ENCODE results near the gene ASB8. TPM values are rescaled to one million over a fixed set of nuclear protein-coding genes. Genes with fewer than 3 reads are reported as not detected.
"Not testable (repeated sequence)": the region's sequence is repeated elsewhere in the genome, so short reads cannot be mapped to it uniquely, and the experiment has no call there.

Gene ASB8
- total RNA-seq, 2 experiments from 2014 or later, result 20.9 to 27.2 TPM

DNA sequence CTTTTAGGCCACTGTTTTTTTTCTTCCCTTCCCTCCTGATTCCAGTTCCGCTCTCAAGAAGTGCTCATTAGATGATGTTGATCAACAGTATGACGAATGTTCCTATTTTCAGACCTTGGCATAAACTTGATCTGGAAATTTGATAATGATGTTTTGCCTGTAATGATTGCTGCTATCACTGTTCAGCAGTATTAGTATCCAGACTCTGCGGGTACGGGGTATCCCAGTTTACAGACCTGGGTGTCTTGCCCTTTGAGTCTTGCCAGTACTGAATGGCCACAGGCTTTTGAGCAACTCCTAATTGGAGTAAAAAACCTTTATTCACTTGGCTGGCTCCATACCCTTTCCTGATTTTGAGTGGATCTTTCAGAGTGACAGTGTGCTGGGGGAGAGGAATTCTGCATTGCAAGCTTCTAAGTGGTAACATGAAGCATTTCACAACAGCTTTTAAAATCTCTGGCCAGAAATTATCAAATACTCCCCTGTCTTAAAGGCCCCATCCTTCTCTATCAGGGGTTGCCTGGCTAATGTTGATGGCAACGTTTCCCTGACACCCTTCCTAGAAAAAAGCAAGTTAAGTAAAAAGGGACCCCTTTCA is 5.9 kb upstream of the ASB8 start:
- intact Hi-C loops (cut with micrococcal nuclease), result no loop called here
- Mint-ChIP-seq H3K4me1 (ENCODE audit: low read depth) (peaks cover 8% of the 10 kb centered on the region), H3K9me3 (no peaks in the 10 kb centered on the region), H3K27me3 (peaks cover 5% of the 10 kb centered on the region), H3K4me3 (no peak overlapping the region), H3K27ac (no peak overlapping the region), H3K36me3 (ENCODE audit: low read depth) (no peaks in the 10 kb centered on the region)
- ChIA-PET CTCF (interaction anchor here (1.0 to 3.1 kb wide), 6 partner anchors 11 to 397 kb away, joined by 3 to 14 read pairs (median 8); partner anchors contain the start of gene CCDC184), POLR2A (no interaction called here)
- no peak for ATAC-seq
- no peak for DNase-seq
- TF ChIP-seq, protein P1, sequence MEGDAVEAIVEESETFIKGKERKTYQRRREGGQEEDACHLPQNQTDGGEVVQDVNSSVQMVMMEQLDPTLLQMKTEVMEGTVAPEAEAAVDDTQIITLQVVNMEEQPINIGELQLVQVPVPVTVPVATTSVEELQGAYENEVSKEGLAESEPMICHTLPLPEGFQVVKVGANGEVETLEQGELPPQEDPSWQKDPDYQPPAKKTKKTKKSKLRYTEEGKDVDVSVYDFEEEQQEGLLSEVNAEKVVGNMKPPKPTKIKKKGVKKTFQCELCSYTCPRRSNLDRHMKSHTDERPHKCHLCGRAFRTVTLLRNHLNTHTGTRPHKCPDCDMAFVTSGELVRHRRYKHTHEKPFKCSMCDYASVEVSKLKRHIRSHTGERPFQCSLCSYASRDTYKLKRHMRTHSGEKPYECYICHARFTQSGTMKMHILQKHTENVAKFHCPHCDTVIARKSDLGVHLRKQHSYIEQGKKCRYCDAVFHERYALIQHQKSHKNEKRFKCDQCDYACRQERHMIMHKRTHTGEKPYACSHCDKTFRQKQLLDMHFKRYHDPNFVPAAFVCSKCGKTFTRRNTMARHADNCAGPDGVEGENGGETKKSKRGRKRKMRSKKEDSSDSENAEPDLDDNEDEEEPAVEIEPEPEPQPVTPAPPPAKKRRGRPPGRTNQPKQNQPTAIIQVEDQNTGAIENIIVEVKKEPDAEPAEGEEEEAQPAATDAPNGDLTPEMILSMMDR (IDR thresholded peaks at IDR 0.05), result no peak

DNA sequence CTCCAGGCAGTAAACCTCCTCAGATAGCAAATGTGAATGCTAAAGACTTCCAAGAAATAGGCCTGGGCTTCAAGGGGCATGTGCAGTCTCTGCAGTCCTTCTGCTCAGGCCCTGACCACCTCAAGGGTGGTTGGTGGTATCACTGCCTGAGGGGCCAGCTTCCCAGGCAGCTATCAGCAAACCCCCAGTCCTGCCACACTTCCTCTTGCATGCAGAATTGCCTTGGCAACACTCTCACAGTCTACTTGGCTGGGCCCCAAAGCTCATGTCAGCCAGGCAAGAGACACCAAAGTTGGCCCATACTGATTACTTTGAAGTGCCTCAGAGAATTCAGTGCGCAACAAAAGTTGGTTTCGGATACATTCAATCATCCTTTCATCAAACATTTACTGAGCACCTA is 3.5 kb upstream of the ASB8 start:
- H3K4me1 Mint-ChIP-seq (ENCODE audit: low read depth), result peaks cover 16% of the 10 kb centered on the region
- ATAC-seq (no peak), DNase-seq (no peak)
- POLR2A ChIA-PET, result interaction anchor here (1.3 kb wide), 1 partner anchor 159 kb away, joined by 3 read pairs; no protein-coding TSS in a partner anchor
- no peaks in the 10 kb centered on the region for H3K36me3 Mint-ChIP-seq (ENCODE audit: low read depth)
- no peaks in the 10 kb centered on the region for H3K9me3 Mint-ChIP-seq
- intact Hi-C loops (cut with micrococcal nuclease), result no loop called here
- peaks cover under 1% of the 10 kb centered on the region for H3K27me3 Mint-ChIP-seq
- no peak overlapping the region for H3K4me3 Mint-ChIP-seq
- CTCF ChIA-PET, result interaction anchor here (1.0 to 1.3 kb wide), 3 partner anchors 22 to 306 kb away, joined by 3 read pairs; no protein-coding TSS in a partner anchor
- no peak overlapping the region for H3K27ac Mint-ChIP-seq
- TF ChIP-seq, protein P1 (IDR thresholded peaks at IDR 0.05), result no peak

DNA sequence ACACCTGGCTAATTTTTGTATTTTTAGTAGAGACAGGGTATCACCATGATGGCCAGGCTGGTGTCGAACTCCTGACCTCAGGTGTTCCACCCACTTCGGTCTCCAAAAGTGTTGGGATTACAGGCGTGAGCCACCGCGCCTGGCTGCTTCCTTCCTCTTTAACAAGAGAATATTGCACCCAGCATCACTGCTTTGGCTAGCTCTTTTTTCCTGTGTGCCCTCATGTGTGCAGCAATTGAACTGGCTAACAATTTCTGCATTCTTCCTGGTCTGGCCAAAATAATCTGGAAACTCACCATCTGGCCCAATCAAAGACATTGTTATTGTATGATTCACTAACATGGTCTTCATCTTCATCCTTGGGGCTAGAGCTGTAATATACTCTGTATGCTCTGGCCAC is 2.7 kb upstream of the ASB8 start:
- H3K27me3 Mint-ChIP-seq, result no peaks in the 10 kb centered on the region
- H3K4me3 Mint-ChIP-seq, result no peak overlapping the region
- POLR2A ChIA-PET, result interaction anchor here (1.3 kb wide), 1 partner anchor 158 kb away, joined by 3 read pairs; no protein-coding TSS in a partner anchor
- TF ChIP-seq, protein P1 (IDR thresholded peaks at IDR 0.05), result no peak
- peaks cover 16% of the 10 kb centered on the region for H3K4me1 Mint-ChIP-seq (ENCODE audit: low read depth)
- DNase-seq, result no peak
- H3K27ac Mint-ChIP-seq, result no peak overlapping the region
- no peak for ATAC-seq
- CTCF ChIA-PET, result interaction anchor here (0.8 to 1.3 kb wide), 3 partner anchors 23 to 458 kb away, joined by 3 read pairs; no protein-coding TSS in a partner anchor
- H3K9me3 Mint-ChIP-seq, result no peaks in the 10 kb centered on the region
- no peaks in the 10 kb centered on the region for H3K36me3 Mint-ChIP-seq (ENCODE audit: low read depth)
- intact Hi-C loops (cut with micrococcal nuclease), result no loop called here

DNA sequence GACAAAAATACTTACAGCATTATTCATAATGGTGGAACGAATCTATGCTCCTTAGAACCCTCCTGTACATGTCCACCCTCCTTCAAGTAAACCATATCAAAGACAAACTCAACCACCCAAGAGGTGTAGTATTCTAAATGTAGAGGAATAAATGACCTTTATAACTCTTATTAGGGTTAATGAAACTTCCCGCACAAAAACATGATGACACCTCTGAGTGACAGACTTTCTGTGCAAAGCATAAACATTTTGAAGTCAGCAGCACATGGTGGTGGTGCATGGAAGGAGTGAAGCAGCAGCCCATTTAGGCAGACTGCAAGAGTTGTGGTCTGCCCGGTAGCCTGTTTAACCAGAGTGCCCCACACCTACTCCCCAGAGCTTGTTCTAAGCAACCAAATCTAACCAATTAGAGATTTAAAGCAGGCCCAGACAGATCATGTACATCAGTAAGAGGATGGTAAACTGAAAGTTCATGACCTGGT is 615 bp upstream of the ASB8 start:
- CTCF ChIA-PET, result interaction anchor here (0.7 to 2.6 kb wide), 12 partner anchors 8 to 460 kb away, joined by 3 to 11 read pairs (median 6); partner anchors contain the start of genes CCDC184 and SENP1
- ATAC-seq (peak; percentile 14), DNase-seq (peak; percentile 51)
- H3K36me3 Mint-ChIP-seq (ENCODE audit: low read depth), result peaks cover 4% of the 10 kb centered on the region
- H3K4me3 Mint-ChIP-seq, result peak overlapping the region; percentile 96
- TF ChIP-seq, protein P1 (IDR thresholded peaks at IDR 0.05), result peak; percentile 4
- intact Hi-C loops (cut with micrococcal nuclease), result loop anchor here (2.0 kb wide), 1 partner anchor 53 kb away; no protein-coding TSS in a partner anchor
- H3K27ac Mint-ChIP-seq, result peak overlapping the region; percentile 96
- H3K4me1 Mint-ChIP-seq (ENCODE audit: low read depth), result peaks cover 25% of the 10 kb centered on the region
- no peaks in the 10 kb centered on the region for H3K27me3 Mint-ChIP-seq
- POLR2A ChIA-PET, result interaction anchor here (0.5 to 3.0 kb wide), 20 partner anchors 10 to 658 kb away, joined by 3 to 25 read pairs (median 4); partner anchors contain the start of gene SENP1
- no peaks in the 10 kb centered on the region for H3K9me3 Mint-ChIP-seq

DNA sequence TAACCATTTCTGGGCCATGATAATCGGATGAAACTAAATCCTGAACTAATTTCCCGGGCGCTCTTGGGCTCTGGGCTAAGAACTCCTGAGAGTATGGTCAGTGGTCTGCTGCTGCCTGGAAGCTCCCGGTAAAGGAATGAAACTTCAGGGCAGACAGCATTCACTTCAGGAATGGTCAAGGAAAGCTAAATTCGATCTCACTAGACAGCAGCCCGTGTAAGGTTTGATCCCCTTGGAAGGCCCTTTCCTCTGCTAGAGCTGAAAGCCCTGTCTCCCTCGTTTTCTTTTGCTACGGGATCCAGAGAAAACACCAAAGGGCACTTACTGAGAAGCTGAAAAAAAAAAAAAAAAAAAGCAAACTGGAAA is 680 bp downstream of the ASB8 start:
- Mint-ChIP-seq H3K9me3 (no peaks in the 10 kb centered on the region), H3K27me3 (no peaks in the 10 kb centered on the region), H3K4me1 (ENCODE audit: low read depth) (peaks cover 31% of the 10 kb centered on the region), H3K4me3 (peak overlapping the region; percentile 96), H3K27ac (peak overlapping the region; percentile 96), H3K36me3 (ENCODE audit: low read depth) (peaks cover 4% of the 10 kb centered on the region)
- POLR2A ChIA-PET, result interaction anchor here (1.0 to 3.0 kb wide), 6 partner anchors 11 to 295 kb away, joined by 3 to 25 read pairs (median 4); partner anchors contain the start of gene SENP1
- DNase-seq (no peak), ATAC-seq (no peak)
- CTCF ChIA-PET, result interaction anchor here (1.0 to 2.6 kb wide), 9 partner anchors 9 to 318 kb away, joined by 3 to 11 read pairs (median 5); partner anchors contain the start of genes SENP1 and TMEM106C
- intact Hi-C loops (cut with micrococcal nuclease), result loop anchor here (2.0 kb wide), 1 partner anchor 52 kb away; no protein-coding TSS in a partner anchor
- TF ChIP-seq, protein P1 (IDR thresholded peaks at IDR 0.05), result no peak

DNA sequence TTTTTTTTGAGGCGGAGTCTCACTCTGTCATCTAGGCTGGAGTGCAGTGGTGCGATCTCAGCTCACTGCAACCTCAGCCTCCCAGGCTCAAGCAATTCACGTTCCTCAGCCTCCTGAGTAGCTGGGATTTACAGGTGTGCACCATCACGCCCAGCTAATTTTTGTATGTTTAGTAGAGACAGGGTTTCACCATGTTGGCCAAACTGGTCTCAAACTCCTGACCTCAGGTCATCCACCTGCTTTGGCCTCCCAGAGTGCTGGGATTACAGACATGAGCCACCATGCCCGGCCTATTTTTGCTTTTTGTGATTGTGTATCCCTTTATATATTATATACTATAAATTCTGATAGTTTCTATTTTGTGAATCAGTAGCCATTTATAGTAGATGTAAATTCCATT is 1.5 kb downstream of the ASB8 start:
- CTCF ChIA-PET, result interaction anchor here (1.4 kb wide), 3 partner anchors 8 to 192 kb away, joined by 3 to 5 read pairs (median 4); partner anchors contain the start of genes CCDC184 and TMEM106C
- peak overlapping the region; percentile 96 for H3K4me3 Mint-ChIP-seq
- H3K27ac Mint-ChIP-seq, result not testable (repeated sequence)

More for the DNA sequence above, 1.5 kb downstream of the ASB8 start:
- ATAC-seq; POLR2A ChIA-PET; H3K27me3 Mint-ChIP-seq; H3K36me3 Mint-ChIP-seq (ENCODE audit: low read depth); DNase-seq; H3K9me3 Mint-ChIP-seq: not testable (repeated sequence)
- H3K4me1 Mint-ChIP-seq (ENCODE audit: low read depth), result peaks cover 28% of the 10 kb centered on the region
- intact Hi-C loops (cut with micrococcal nuclease), result loop anchor here (2.0 kb wide), 1 partner anchor 51 kb away; no protein-coding TSS in a partner anchor

Data from activated CD8-positive, alpha-beta T cell treated with anti-CD3 and anti-CD28 coated beads for 36 hours (primary cell).